Measurements from ENCODE around the gene SPSB1. TPM values are rescaled to one million over a fixed set of nuclear protein-coding genes. Genes with fewer than 3 reads are reported as not detected.

SPSB1 gene
- polyA plus RNA-seq, 1 donor from 2014 or later = 1.4 TPM

DNA sequence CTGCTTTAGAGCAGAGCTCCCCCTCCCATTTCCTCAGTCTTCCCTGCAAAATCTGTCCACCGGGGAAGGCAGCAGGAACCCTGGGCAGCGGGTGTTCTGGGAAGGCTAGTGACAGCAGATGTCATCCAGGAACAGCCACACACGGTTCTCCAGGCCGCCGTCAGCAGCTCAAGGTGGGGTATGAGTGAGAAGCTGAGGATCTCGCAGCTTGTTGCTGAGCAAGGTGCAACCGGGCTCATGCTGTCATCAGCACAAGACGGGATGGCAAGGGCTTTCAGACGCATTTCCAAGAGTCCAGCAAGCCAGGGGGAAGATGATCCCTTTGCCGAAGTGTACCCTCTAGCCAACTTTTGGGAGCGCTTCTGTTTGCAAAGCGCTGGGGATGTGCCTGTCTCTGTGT is 23.0 kb upstream of the SPSB1 start:
- no peaks in the 10 kb centered on the region for H3K36me3 ChIP-seq (ENCODE audit: insufficient read depth, low read length)
- H3K79me2 ChIP-seq (replicated peaks; ENCODE audit: insufficient read depth, low read length) = no peaks in the 10 kb centered on the region
- no peaks in the 10 kb centered on the region for H3K9me3 ChIP-seq (ENCODE audit: low read length)
- no peaks in the 10 kb centered on the region for H4K20me1 ChIP-seq (ENCODE audit: insufficient read depth)
- no peaks in the 10 kb centered on the region for H3K27me3 ChIP-seq (ENCODE audit: insufficient read depth, low read depth, low read length)
- no peaks in the 10 kb centered on the region for H3K9me2 ChIP-seq (ENCODE audit: insufficient read depth, low read length)
- H2AFZ ChIP-seq (ENCODE audit: low read depth, low read length) = no peak overlapping the region
- H3F3A ChIP-seq (ENCODE audit: insufficient read depth, low read length, poor library complexity, severe bottlenecking) = no peaks in the 10 kb centered on the region
- no peak overlapping the region for H3K9ac ChIP-seq (ENCODE audit: low read length)
- H3K4me2 ChIP-seq (ENCODE audit: low read length) = no peak overlapping the region
- TF ChIP-seq EP300 (conservative IDR thresholded peaks at IDR 0.05; ENCODE audit: poor library complexity, severe bottlenecking) = no peak
- no peak for TF ChIP-seq SMC3 (conservative IDR thresholded peaks at IDR 0.05; ENCODE audit: poor library complexity)
- TF ChIP-seq TAF1 (IDR thresholded peaks at IDR 0.05; ENCODE audit: low read depth) = no peak
- H3K27ac ChIP-seq (ENCODE audit: low read length) = no peak overlapping the region
- H3K4me3 ChIP-seq (ENCODE audit: low read length) = no peak overlapping the region

DNA sequence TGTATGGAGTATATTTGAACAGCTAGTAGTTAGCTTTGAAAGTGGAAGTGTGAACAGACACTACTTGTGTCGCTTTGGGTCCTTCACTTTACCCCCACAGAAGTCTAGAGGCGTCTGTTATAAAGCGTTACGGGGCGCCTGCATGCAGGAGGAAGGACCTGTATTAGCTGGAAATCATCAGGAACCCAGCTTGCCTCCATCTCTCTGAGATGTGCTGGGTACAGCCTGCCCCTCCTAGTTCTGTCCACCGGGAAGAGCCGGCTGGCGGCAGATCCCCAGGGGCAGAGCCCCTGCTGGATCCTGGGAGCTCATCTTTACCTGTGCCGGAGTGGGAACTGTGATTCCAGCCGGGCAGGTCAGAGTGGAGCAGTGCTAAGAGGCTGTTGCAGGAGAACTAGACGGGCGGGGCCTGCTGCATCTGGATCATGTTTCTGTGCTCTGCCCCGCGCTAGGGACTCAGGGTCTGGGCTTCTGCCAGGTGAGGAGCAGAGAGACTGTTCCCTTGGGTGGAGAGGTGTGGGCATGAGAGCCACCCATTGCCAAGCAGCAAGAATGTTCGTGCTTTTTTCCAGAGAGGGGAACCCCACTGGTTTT is 22.3 kb upstream of the SPSB1 start:
- TF ChIP-seq, protein P1, sequence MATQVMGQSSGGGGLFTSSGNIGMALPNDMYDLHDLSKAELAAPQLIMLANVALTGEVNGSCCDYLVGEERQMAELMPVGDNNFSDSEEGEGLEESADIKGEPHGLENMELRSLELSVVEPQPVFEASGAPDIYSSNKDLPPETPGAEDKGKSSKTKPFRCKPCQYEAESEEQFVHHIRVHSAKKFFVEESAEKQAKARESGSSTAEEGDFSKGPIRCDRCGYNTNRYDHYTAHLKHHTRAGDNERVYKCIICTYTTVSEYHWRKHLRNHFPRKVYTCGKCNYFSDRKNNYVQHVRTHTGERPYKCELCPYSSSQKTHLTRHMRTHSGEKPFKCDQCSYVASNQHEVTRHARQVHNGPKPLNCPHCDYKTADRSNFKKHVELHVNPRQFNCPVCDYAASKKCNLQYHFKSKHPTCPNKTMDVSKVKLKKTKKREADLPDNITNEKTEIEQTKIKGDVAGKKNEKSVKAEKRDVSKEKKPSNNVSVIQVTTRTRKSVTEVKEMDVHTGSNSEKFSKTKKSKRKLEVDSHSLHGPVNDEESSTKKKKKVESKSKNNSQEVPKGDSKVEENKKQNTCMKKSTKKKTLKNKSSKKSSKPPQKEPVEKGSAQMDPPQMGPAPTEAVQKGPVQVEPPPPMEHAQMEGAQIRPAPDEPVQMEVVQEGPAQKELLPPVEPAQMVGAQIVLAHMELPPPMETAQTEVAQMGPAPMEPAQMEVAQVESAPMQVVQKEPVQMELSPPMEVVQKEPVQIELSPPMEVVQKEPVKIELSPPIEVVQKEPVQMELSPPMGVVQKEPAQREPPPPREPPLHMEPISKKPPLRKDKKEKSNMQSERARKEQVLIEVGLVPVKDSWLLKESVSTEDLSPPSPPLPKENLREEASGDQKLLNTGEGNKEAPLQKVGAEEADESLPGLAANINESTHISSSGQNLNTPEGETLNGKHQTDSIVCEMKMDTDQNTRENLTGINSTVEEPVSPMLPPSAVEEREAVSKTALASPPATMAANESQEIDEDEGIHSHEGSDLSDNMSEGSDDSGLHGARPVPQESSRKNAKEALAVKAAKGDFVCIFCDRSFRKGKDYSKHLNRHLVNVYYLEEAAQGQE (IDR thresholded peaks at IDR 0.05; ENCODE audit: borderline replicate concordance) = no peak
- TF ChIP-seq POLR2AphosphoS5 (IDR thresholded peaks at IDR 0.05) = no peak
- TF ChIP-seq MXI1 (conservative IDR thresholded peaks at IDR 0.05; ENCODE audit: poor library complexity, severe bottlenecking) = no peak
- no peak for TF ChIP-seq EZH2 (IDR thresholded peaks at IDR 0.05; ENCODE audit: borderline replicate concordance, insufficient read depth, low read length, poor library complexity, severe bottlenecking)
- TF ChIP-seq, protein P2, sequence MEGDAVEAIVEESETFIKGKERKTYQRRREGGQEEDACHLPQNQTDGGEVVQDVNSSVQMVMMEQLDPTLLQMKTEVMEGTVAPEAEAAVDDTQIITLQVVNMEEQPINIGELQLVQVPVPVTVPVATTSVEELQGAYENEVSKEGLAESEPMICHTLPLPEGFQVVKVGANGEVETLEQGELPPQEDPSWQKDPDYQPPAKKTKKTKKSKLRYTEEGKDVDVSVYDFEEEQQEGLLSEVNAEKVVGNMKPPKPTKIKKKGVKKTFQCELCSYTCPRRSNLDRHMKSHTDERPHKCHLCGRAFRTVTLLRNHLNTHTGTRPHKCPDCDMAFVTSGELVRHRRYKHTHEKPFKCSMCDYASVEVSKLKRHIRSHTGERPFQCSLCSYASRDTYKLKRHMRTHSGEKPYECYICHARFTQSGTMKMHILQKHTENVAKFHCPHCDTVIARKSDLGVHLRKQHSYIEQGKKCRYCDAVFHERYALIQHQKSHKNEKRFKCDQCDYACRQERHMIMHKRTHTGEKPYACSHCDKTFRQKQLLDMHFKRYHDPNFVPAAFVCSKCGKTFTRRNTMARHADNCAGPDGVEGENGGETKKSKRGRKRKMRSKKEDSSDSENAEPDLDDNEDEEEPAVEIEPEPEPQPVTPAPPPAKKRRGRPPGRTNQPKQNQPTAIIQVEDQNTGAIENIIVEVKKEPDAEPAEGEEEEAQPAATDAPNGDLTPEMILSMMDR (IDR thresholded peaks at IDR 0.05; ENCODE audit: poor library complexity, severe bottlenecking) = no peak
- no peak for TF ChIP-seq EP300 (conservative IDR thresholded peaks at IDR 0.05; ENCODE audit: poor library complexity, severe bottlenecking)
- TF ChIP-seq SMC3 (conservative IDR thresholded peaks at IDR 0.05; ENCODE audit: poor library complexity) = no peak
- TF ChIP-seq RAD21 (conservative IDR thresholded peaks at IDR 0.05) = no peak
- TF ChIP-seq TAF1 (IDR thresholded peaks at IDR 0.05; ENCODE audit: low read depth) = no peak
- Histone ChIP-seq H3K4me2 (ENCODE audit: low read length) (no peak overlapping the region), H3K36me3 (ENCODE audit: insufficient read depth, low read length) (no peaks in the 10 kb centered on the region), H3K79me2 (replicated peaks; ENCODE audit: insufficient read depth, low read length) (no peaks in the 10 kb centered on the region), H2AFZ (ENCODE audit: low read depth, low read length) (no peak overlapping the region), H3K27me3 (ENCODE audit: insufficient read depth, low read depth, low read length) (no peaks in the 10 kb centered on the region), H3K9me3 (ENCODE audit: low read length) (no peaks in the 10 kb centered on the region), H4K20me1 (ENCODE audit: insufficient read depth) (no peaks in the 10 kb centered on the region), H3K9ac (ENCODE audit: low read length) (no peak overlapping the region), H3F3A (ENCODE audit: insufficient read depth, low read length, poor library complexity, severe bottlenecking) (no peaks in the 10 kb centered on the region), H3K27ac (ENCODE audit: low read length) (no peak overlapping the region), H3K9me2 (ENCODE audit: insufficient read depth, low read length) (no peaks in the 10 kb centered on the region), H3K4me3 (ENCODE audit: low read length) (no peak overlapping the region)

Data from neural cell (in vitro differentiated cells).